Prostate gland (tissue), 2 donors: ENCODE data around the gene SAMD3. TPM values are rescaled to one million over a fixed set of nuclear protein-coding genes. Genes with fewer than 3 reads are reported as not detected.
"Not testable (repeated sequence)": the region's sequence is repeated elsewhere in the genome, so short reads cannot be mapped to it uniquely, and the experiment has no call there.

Source experiments
- DNase-seq: peaks from one replicate; pipeline ENCODE4 v3.0.0-alpha.2; 2019; ENCODE audit warnings: low spot score
- H3K27ac ChIP-seq, 2 donors: fragments of 200-600 bp; sonication (generic); 2 replicates each; pipeline ENCODE4 v1.5.1; 2017 to 2019
- H3K27me3 ChIP-seq: fragments of 200-600 bp; sonication (generic); replicated peaks from 2 replicates; pipeline ENCODE4 v1.5.1; 2019; ENCODE audit not compliant: insufficient read depth
- H3K36me3 ChIP-seq, 2 donors: fragments of 200-600 bp; sonication (generic); 1 replicate in 1 of 2; 2 replicates in 1 of 2; pipeline versions ENCODE4 v1.5.1 to v1.8.1; 2017 to 2019
- H3K4me1 ChIP-seq: fragments of 200-600 bp; sonication (generic); replicated peaks from 2 replicates; pipeline ENCODE4 v1.5.1; 2019
- H3K4me3 ChIP-seq, 2 donors: fragments of 200-600 bp; sonication (generic); 2 replicates each; pipeline ENCODE4 v1.5.1; 2017 to 2019
- H3K9me3 ChIP-seq: fragments of 200-600 bp; sonication (generic); 2 replicates; pipeline ENCODE4 v1.5.1; 2017
- POLR2A ChIP-seq: fragments of 450-650 bp; IDR thresholded peaks from one replicate; pipeline ENCODE4 v1.6.1; 2016; ENCODE audit warnings: antibody characterized with exemption, mild to moderate bottlenecking
- POLR2AphosphoS5 ChIP-seq: sonication (generic); formaldehyde crosslinking; IDR thresholded peaks from one replicate; pipeline ENCODE4 v1.6.1; 2017; ENCODE audit warnings: antibody characterized with exemption
- WGBS: methylation state at CpG from one replicate; pipeline ENCODE4 v1.1.5; 2018; 5-methylcytosine and 5-hydroxymethylcytosine counted together
- intact Hi-C: fragments of 100-400 bp; cut with DNase I; formaldehyde crosslinking; loops from one replicate; pipeline ENCODE4 v1.14.2; 2022
- total RNA-seq, 2 donors: library from RNA; depleted of rRNA; stranded (reverse); fragments of >200 nt; gene quantifications; one replicate each; pipeline ENCODE4 v1.1.0, GENCODE V29; 2016
- TF ChIP-seq, protein P1 (sequence below), 4 experiments: fragments of 200-600 bp in 2 of 4; fragments of 450-650 bp in 2 of 4; sonication (generic) in 2 of 4; IDR thresholded peaks; 1 replicate in 3 of 4; 2 replicates in 1 of 4; pipeline ENCODE4 v1.5.1; 2016 to 2019; ENCODE audit warnings: antibody characterized with exemption in 4 of 4, mild to moderate bottlenecking in 2 of 4, moderate library complexity in 2 of 4

Gene SAMD3
- total RNA-seq, 2 donors from 2014 or later = 3.6 TPM; not detected in 1

- H3K4me1 ChIP-seq = no peaks in the 10 kb centered on the region
- TF ChIP-seq POLR2A (no peak), POLR2AphosphoS5 (no peak)
- TF ChIP-seq, protein P1, sequence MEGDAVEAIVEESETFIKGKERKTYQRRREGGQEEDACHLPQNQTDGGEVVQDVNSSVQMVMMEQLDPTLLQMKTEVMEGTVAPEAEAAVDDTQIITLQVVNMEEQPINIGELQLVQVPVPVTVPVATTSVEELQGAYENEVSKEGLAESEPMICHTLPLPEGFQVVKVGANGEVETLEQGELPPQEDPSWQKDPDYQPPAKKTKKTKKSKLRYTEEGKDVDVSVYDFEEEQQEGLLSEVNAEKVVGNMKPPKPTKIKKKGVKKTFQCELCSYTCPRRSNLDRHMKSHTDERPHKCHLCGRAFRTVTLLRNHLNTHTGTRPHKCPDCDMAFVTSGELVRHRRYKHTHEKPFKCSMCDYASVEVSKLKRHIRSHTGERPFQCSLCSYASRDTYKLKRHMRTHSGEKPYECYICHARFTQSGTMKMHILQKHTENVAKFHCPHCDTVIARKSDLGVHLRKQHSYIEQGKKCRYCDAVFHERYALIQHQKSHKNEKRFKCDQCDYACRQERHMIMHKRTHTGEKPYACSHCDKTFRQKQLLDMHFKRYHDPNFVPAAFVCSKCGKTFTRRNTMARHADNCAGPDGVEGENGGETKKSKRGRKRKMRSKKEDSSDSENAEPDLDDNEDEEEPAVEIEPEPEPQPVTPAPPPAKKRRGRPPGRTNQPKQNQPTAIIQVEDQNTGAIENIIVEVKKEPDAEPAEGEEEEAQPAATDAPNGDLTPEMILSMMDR (IDR thresholded peaks at IDR 0.05) = no peak
- intact Hi-C loops = no loop called here
- H3K4me3 ChIP-seq = no peak overlapping the region
- WGBS = 95% methylated on average over 4 of the region's 4 CpGs
- H3K9me3 ChIP-seq = no peaks in the 10 kb centered on the region
- no peak overlapping the region for H3K27ac ChIP-seq
- no peaks in the 10 kb centered on the region for H3K27me3 ChIP-seq
- no peak for DNase-seq
- H3K36me3 ChIP-seq = no peaks in the 10 kb centered on the region
Measured at GRCh38 chr6:130158548-130158947, 64.2 kb downstream of the SAMD3 start.

- TF ChIP-seq, protein P1 (IDR thresholded peaks at IDR 0.05) = no peak
- no peak for TF ChIP-seq POLR2AphosphoS5
- no peak for TF ChIP-seq POLR2A
- H3K9me3 ChIP-seq = no peaks in the 10 kb centered on the region
- no peak for DNase-seq
- H3K4me1 ChIP-seq = no peaks in the 10 kb centered on the region
- intact Hi-C loops = no loop called here
- H3K4me3 ChIP-seq = no peak overlapping the region
- H3K36me3 ChIP-seq = no peaks in the 10 kb centered on the region
- H3K27ac ChIP-seq = no peak overlapping the region
- WGBS = 83% methylated on average over 2 of the region's 2 CpGs
- H3K27me3 ChIP-seq = no peaks in the 10 kb centered on the region
Measured at GRCh38 chr6:130158056-130158455, 64.7 kb downstream of the SAMD3 start.

- no peak for DNase-seq
- WGBS = 96% methylated on average over 5 of the region's 5 CpGs
Measured at GRCh38 chr6:130156908-130157307, 65.8 kb downstream of the SAMD3 start.

DNA sequence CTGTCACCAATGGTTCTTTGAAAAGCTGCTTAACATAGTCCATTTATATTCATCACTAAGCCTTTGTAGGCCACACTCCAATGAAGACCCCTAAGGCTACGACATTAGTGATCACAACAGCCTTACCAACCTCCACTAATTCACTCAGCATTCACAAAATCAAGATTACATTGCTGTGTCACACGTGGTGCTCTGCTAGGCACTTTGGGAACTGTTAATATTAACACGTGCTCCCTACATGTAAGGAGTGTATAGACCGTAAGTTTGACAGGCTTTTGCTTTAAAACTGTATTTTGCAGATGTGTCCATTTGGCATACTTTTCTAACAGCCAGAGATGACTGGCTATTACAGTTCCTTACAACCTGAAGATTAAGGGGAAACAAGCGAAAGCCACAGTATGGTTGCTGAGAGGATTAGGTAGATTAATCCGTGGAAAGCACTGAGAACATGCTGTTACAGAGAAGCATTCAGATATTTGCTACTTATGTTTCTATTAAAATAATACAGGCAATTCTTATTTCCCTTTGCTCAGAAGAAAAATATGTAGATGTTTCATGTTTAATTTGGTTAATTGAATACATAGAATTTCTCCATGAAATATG is 69.7 kb downstream of the SAMD3 start:
- no peak for DNase-seq
- 91% methylated on average over 6 of the region's 6 CpGs for WGBS
- intact Hi-C loops = no loop called here
- Histone ChIP-seq H3K27me3 (no peaks in the 10 kb centered on the region), H3K4me3 (no peak overlapping the region), H3K36me3 (no peaks in the 10 kb centered on the region), H3K27ac (no peak overlapping the region), H3K4me1 (no peaks in the 10 kb centered on the region), H3K9me3 (no peaks in the 10 kb centered on the region)
- TF ChIP-seq POLR2A (no peak), POLR2AphosphoS5 (no peak)
- TF ChIP-seq, protein P1 (IDR thresholded peaks at IDR 0.05) = no peak

More at GRCh38 chr6:130156908-130157307, 65.8 kb downstream of the SAMD3 start:
- intact Hi-C loops = no loop called here
- Histone ChIP-seq H3K9me3 (no peaks in the 10 kb centered on the region), H3K27me3 (no peaks in the 10 kb centered on the region), H3K4me1 (no peaks in the 10 kb centered on the region), H3K27ac (no peak overlapping the region), H3K36me3 (no peaks in the 10 kb centered on the region), H3K4me3 (no peak overlapping the region)
- no peak for TF ChIP-seq POLR2A
- TF ChIP-seq, protein P1 (IDR thresholded peaks at IDR 0.05) = no peak
- TF ChIP-seq POLR2AphosphoS5 = no peak

DNA sequence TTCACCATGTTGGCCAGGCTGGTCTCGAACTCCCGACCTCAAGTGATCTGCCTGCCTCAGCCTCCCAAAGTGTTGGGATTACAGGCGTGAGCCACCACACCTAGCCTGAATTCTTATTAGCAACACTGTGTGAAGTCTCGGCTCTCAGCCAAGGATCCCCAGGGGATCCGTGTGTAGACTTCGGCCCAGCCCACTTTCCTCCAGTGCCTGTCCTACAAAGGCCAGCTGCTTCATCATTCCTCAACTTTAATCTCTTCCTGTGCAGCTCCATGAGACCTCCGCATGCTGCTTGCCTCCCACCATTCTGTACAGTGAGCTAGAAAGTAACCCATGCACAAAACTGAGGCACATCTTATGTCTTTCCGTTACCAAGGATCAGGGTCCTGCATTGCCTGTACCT is 71.8 kb downstream of the SAMD3 start:
- no peak for TF ChIP-seq POLR2A
- TF ChIP-seq, protein P1 (IDR thresholded peaks at IDR 0.05) = no peak
- TF ChIP-seq POLR2AphosphoS5 = no peak
- no peak for DNase-seq
- no peaks in the 10 kb centered on the region for H3K36me3 ChIP-seq
- intact Hi-C loops = no loop called here
- 73% methylated on average over 8 of the region's 8 CpGs for WGBS
- H3K4me1 ChIP-seq = no peaks in the 10 kb centered on the region
- no peaks in the 10 kb centered on the region for H3K9me3 ChIP-seq
- H3K27me3 ChIP-seq = no peaks in the 10 kb centered on the region
- no peak overlapping the region for H3K4me3 ChIP-seq
- H3K27ac ChIP-seq = no peak overlapping the region

DNA sequence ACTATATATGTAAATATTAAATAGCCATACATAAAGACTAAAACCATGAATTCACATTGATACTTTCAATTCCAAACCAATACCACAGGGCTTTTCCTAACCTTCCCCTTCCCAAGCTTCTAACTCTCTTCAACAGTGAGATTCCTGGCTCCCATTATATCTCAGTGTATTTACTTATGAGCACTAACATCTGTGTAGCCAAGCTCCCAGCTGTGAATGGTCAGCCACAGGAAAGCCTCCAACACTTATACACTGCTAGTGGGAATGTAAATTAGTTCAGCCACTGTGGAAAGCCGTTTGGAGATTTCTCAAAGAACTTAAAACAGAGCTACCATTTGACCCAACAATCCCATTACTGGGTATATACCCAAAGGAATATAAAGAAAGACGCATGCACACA is 73.7 kb downstream of the SAMD3 start:
- DNase-seq, H3K4me1 ChIP-seq, intact Hi-C loops, H3K27ac ChIP-seq, H3K4me3 ChIP-seq, H3K36me3 ChIP-seq, H3K27me3 ChIP-seq, H3K9me3 ChIP-seq: not testable (repeated sequence)
- 77% methylated on average over 2 of the region's 2 CpGs for WGBS
